GM23338 (cell line): ENCODE data around the gene SLC35F1. TPM values are rescaled to one million over a fixed set of nuclear protein-coding genes. Genes with fewer than 3 reads are reported as not detected.

ENCODE experiments used
- ATAC-seq: fragments of 200-7000 bp; cut with Tn5 transposase; 3 replicates; pipeline ENCODE4 v1.9.1; 2020
- DNase-seq: peaks from one replicate; pipeline ENCODE4 v3.0.0-alpha.2; 2015; ENCODE audit warnings: low spot score
- H2AFZ ChIP-seq: fragments of 200-600 bp; sonication (generic); 2 replicates; pipeline ENCODE4 v1.8.0; 2016; ENCODE audit warnings: antibody characterized with exemption, mild to moderate bottlenecking, moderate library complexity
- H3F3A ChIP-seq: fragments of 200-600 bp; sonication (generic); replicated peaks from 2 replicates; pipeline ENCODE4 v1.8.0; 2017; ENCODE audit warnings: antibody characterized with exemption, mixed run types, low read depth
- H3K27ac ChIP-seq: fragments of 200-600 bp; sonication (generic); 2 replicates; pipeline ENCODE4 v1.6.1; 2016; ENCODE audit warnings: low read depth
- H3K27me3 ChIP-seq: fragments of 200-600 bp; sonication (generic); 2 replicates; pipeline ENCODE4 v1.8.0; 2016; ENCODE audit warnings: mild to moderate bottlenecking, mixed run types, moderate library complexity; ENCODE audit not compliant: insufficient read depth
- H3K36me3 ChIP-seq: fragments of 200-600 bp; sonication (generic); 2 replicates; pipeline ENCODE4 v1.8.0; 2016; ENCODE audit warnings: mild to moderate bottlenecking; ENCODE audit not compliant: insufficient read depth
- H3K4me1 ChIP-seq: fragments of 200-600 bp; sonication (generic); 2 replicates; pipeline ENCODE4 v1.8.0; 2016; ENCODE audit warnings: mild to moderate bottlenecking, moderate library complexity; ENCODE audit not compliant: insufficient read depth
- H3K4me2 ChIP-seq: fragments of 200-600 bp; sonication (generic); 2 replicates; pipeline ENCODE4 v1.7.1; 2017; ENCODE audit warnings: mixed run types
- H3K4me3 ChIP-seq: fragments of 200-600 bp; sonication (generic); 2 replicates; pipeline ENCODE4 v1.6.1; 2016; ENCODE audit warnings: mixed run types
- H3K79me2 ChIP-seq: fragments of 200-600 bp; sonication (generic); replicated peaks from 2 replicates; pipeline ENCODE4 v1.8.0; 2017; ENCODE audit warnings: mild to moderate bottlenecking; ENCODE audit not compliant: insufficient read depth
- H3K9me2 ChIP-seq: fragments of 200-600 bp; sonication (generic); 2 replicates; pipeline ENCODE4 v1.8.0; 2017; ENCODE audit not compliant: insufficient read depth
- H4K20me1 ChIP-seq: fragments of 200-600 bp; sonication (generic); replicated peaks from 2 replicates; pipeline ENCODE4 v1.8.0; 2017; ENCODE audit warnings: mild to moderate bottlenecking; ENCODE audit not compliant: insufficient read depth
- H3K27ac Mint-ChIP-seq: 2 replicates; pipeline ENCODE4 v1.8.0; 2020; ENCODE audit warnings: inconsistent platforms, mild to moderate bottlenecking, moderate library complexity, mixed read lengths
- H3K27me3 Mint-ChIP-seq: 3 replicates; pipeline ENCODE4 v1.8.0; 2022; ENCODE audit warnings: low read depth, mild to moderate bottlenecking, moderate library complexity, mixed read lengths, inconsistent platforms; ENCODE audit not compliant: insufficient read depth, poor library complexity
- H3K36me3 Mint-ChIP-seq: 3 replicates; pipeline ENCODE4 v1.8.0; 2021; ENCODE audit warnings: low read depth, mild to moderate bottlenecking, inconsistent platforms, moderate library complexity, mixed read lengths
- H3K4me1 Mint-ChIP-seq: 3 replicates; pipeline ENCODE4 v1.8.0; 2020; ENCODE audit warnings: mild to moderate bottlenecking, inconsistent platforms, mixed read lengths
- H3K4me3 Mint-ChIP-seq: 3 replicates; pipeline ENCODE4 v1.8.0; 2021; ENCODE audit warnings: moderate library complexity, mild to moderate bottlenecking, inconsistent platforms, mixed read lengths
- H3K9me3 Mint-ChIP-seq: 3 replicates; pipeline ENCODE4 v1.8.0; 2020; ENCODE audit warnings: moderate library complexity, mild to moderate bottlenecking, inconsistent platforms, mixed read lengths
- NANOG ChIP-seq: IDR thresholded peaks from 2 replicates; pipeline ENCODE4 v1.6.1; 2016; ENCODE audit warnings: antibody characterized with exemption, borderline replicate concordance
- STAT1 ChIP-seq: IDR thresholded peaks from one replicate; pipeline ENCODE4 v1.6.1; 2016; ENCODE audit warnings: antibody characterized with exemption; ENCODE audit not compliant: unreplicated experiment
- ZNF114 ChIP-seq: fragments of 250-450 bp; sonication (Bioruptor Pico); IDR thresholded peaks from 2 replicates; pipeline ENCODE4 v1.5.0; 2020; ENCODE audit warnings: mild to moderate bottlenecking, moderate library complexity
- polyA plus RNA-seq: library from polyadenylated mRNA; unstranded; fragments of >200 nt; fragmentation: Nextera tagmentation; extraction: Ambion mirVana; gene quantifications from 2 replicates; pipeline ENCODE4 v1.2.1, GENCODE V29; 2016
- total RNA-seq: library from RNA; depleted of rRNA; stranded (reverse); fragments of >200 nt; shearing (Covaris generic); gene quantifications from 2 replicates; pipeline ENCODE4 v1.2.3, GENCODE V29; 2014
- TF ChIP-seq, protein P1 (sequence below): fragments of 250-450 bp; sonication (Bioruptor Pico); IDR thresholded peaks from 2 replicates; pipeline ENCODE4 v1.5.0; 2020; ENCODE audit warnings: mild to moderate bottlenecking, moderate library complexity
- TF ChIP-seq, protein P2 (sequence below), 2 experiments: fragments of 200-600 bp in 1 of 2; sonication (generic) in 1 of 2; conservative IDR thresholded peaks; 2 replicates each; pipeline versions ENCODE4 v1.5.1 to v1.6.1; 2016 to 2017; ENCODE audit warnings: antibody characterized with exemption in 2 of 2, low read depth in 2 of 2, mild to moderate bottlenecking in 2 of 2, moderate library complexity in 1 of 2
- TF ChIP-seq, protein P3 (sequence below): IDR thresholded peaks from 2 replicates; pipeline ENCODE4 v1.6.1; 2016; ENCODE audit warnings: antibody characterized with exemption
- TF ChIP-seq, protein P4 (sequence below): IDR thresholded peaks from one replicate; pipeline ENCODE4 v1.6.1; 2018; ENCODE audit warnings: antibody characterized with exemption; ENCODE audit not compliant: unreplicated experiment

SLC35F1 gene
- total and polyA plus RNA-seq, 2 experiments from 2014 or later, result 3.0 to 10.3 TPM

DNA sequence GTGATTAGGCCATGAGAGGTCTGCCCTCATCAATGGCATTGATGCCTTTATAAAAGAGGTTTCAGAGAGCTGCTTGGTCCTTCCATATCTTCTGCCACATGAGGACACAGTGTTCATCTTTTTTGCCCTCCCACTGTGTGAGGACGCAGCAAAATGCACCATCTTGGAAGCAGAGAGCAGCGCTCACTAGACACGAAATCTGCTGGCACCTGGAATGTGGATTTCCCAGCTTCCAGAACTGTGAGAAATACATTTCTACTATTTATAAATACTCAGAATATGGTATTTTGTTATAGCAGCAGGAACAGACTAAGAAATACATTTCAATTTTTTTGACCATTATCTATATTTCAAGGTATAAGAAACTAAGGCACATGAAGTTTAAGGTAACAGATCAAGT is 24.9 kb downstream of the SLC35F1 start (continued):
- TF ChIP-seq, protein P1, sequence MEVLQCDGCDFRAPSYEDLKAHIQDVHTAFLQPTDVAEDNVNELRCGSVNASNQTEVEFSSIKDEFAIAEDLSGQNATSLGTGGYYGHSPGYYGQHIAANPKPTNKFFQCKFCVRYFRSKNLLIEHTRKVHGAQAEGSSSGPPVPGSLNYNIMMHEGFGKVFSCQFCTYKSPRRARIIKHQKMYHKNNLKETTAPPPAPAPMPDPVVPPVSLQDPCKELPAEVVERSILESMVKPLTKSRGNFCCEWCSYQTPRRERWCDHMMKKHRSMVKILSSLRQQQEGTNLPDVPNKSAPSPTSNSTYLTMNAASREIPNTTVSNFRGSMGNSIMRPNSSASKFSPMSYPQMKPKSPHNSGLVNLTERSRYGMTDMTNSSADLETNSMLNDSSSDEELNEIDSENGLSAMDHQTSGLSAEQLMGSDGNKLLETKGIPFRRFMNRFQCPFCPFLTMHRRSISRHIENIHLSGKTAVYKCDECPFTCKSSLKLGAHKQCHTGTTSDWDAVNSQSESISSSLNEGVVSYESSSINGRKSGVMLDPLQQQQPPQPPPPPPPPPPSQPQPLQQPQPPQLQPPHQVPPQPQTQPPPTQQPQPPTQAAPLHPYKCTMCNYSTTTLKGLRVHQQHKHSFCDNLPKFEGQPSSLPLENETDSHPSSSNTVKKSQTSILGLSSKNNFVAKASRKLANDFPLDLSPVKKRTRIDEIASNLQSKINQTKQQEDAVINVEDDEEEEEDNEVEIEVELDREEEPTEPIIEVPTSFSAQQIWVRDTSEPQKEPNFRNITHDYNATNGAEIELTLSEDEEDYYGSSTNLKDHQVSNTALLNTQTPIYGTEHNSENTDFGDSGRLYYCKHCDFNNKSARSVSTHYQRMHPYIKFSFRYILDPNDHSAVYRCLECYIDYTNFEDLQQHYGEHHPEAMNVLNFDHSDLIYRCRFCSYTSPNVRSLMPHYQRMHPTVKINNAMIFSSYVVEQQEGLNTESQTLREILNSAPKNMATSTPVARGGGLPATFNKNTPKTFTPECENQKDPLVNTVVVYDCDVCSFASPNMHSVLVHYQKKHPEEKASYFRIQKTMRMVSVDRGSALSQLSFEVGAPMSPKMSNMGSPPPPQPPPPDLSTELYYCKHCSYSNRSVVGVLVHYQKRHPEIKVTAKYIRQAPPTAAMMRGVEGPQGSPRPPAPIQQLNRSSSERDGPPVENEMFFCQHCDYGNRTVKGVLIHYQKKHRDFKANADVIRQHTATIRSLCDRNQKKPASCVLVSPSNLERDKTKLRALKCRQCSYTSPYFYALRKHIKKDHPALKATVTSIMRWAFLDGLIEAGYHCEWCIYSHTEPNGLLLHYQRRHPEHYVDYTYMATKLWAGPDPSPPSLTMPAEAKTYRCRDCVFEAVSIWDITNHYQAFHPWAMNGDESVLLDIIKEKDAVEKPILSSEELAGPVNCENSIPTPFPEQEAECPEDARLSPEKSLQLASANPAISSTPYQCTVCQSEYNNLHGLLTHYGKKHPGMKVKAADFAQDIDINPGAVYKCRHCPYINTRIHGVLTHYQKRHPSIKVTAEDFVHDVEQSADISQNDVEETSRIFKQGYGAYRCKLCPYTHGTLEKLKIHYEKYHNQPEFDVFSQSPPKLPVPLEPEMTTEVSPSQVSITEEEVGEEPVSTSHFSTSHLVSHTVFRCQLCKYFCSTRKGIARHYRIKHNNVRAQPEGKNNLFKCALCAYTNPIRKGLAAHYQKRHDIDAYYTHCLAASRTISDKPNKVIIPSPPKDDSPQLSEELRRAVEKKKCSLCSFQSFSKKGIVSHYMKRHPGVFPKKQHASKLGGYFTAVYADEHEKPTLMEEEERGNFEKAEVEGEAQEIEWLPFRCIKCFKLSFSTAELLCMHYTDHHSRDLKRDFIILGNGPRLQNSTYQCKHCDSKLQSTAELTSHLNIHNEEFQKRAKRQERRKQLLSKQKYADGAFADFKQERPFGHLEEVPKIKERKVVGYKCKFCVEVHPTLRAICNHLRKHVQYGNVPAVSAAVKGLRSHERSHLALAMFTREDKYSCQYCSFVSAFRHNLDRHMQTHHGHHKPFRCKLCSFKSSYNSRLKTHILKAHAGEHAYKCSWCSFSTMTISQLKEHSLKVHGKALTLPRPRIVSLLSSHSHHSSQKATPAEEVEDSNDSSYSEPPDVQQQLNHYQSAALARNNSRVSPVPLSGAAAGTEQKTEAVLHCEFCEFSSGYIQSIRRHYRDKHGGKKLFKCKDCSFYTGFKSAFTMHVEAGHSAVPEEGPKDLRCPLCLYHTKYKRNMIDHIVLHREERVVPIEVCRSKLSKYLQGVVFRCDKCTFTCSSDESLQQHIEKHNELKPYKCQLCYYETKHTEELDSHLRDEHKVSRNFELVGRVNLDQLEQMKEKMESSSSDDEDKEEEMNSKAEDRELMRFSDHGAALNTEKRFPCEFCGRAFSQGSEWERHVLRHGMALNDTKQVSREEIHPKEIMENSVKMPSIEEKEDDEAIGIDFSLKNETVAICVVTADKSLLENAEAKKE (CRISPR knock-in tag), result no peak
- no peak for TF ChIP-seq NANOG

DNA sequence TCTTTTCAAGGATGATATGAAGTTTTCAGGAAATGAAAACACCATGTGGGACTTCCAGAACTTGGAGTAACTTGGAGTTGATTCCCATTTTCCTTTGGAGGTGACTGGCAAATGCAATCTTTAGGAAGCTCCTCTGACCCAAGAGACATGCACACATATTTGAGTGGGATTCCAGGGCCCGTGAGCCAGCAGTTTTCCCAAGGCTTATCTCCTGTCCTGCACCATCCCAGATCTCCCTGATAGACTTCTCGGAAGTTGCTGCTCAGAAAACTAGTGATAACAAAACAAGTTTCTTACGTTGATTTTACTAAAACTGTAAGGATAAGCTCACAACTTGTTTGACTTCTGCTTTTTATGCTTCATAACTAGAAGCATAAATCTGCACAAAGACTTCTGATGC is 25.6 kb downstream of the SLC35F1 start:
- H3K27ac ChIP-seq, result no peak overlapping the region
- H3F3A ChIP-seq, result no peaks in the 10 kb centered on the region
- no peak overlapping the region for H3K27ac Mint-ChIP-seq
- H3K4me1 Mint-ChIP-seq, result peaks cover 11% of the 10 kb centered on the region
- no peaks in the 10 kb centered on the region for H4K20me1 ChIP-seq
- TF ChIP-seq NANOG, result no peak
- no peaks in the 10 kb centered on the region for H3K79me2 ChIP-seq
- H3K9me2 ChIP-seq, result no peaks in the 10 kb centered on the region
- no peak overlapping the region for H3K4me2 ChIP-seq
- H3K9me3 Mint-ChIP-seq, result peaks cover 14% of the 10 kb centered on the region
- no peaks in the 10 kb centered on the region for H3K27me3 Mint-ChIP-seq
- no peak overlapping the region for H3K4me3 ChIP-seq
- H3K27me3 ChIP-seq, result no peaks in the 10 kb centered on the region
- no peak overlapping the region for H2AFZ ChIP-seq
- H3K36me3 Mint-ChIP-seq, result peaks cover 14% of the 10 kb centered on the region; the same call in 2 of the 3 replicates
- H3K4me3 Mint-ChIP-seq, result no peak overlapping the region
- DNase-seq (no peak), ATAC-seq (no peak)
- peaks cover 8% of the 10 kb centered on the region; the same call in 1 of the 2 replicates for H3K4me1 ChIP-seq
- peaks cover 4% of the 10 kb centered on the region for H3K36me3 ChIP-seq

DNA sequence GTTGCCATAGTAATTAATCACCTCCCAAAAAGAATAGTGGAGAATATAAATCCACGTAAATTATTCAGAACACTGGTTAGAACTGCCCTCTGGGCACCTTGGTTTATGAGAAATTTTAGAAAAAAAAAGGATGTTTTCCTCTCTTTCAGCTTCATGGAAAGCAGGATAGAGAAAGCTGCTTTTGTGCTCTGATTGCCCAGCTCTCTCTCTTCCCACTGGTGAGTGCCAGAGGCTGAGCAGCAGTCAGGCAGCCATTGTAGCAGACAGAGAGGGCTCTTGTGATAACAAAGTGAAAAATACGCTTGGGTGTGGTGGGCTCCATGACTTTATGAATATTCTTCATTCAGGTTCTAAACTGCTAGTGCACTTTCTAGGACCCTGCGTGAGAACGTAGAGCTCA is 26.4 kb downstream of the SLC35F1 start:
- DNase-seq, result no peak
- H3K36me3 ChIP-seq, result peaks cover 4% of the 10 kb centered on the region
- H3K27ac ChIP-seq, result no peak overlapping the region
- H3K79me2 ChIP-seq, result no peaks in the 10 kb centered on the region
- no peak overlapping the region for H2AFZ ChIP-seq
- Mint-ChIP-seq H3K27me3 (no peaks in the 10 kb centered on the region), H3K27ac (peak overlapping the region; percentile 67; the same call in 1 of the 2 replicates), H3K4me3 (no peak overlapping the region), H3K4me1 (peaks cover 19% of the 10 kb centered on the region), H3K9me3 (peaks cover 7% of the 10 kb centered on the region), H3K36me3 (peaks cover 7% of the 10 kb centered on the region; the same call in 2 of the 3 replicates)
- ATAC-seq, result no peak
- peaks cover 9% of the 10 kb centered on the region for H3K4me1 ChIP-seq
- H3K27me3 ChIP-seq, result no peaks in the 10 kb centered on the region
- H3K4me2 ChIP-seq, result no peak overlapping the region
- no peaks in the 10 kb centered on the region for H4K20me1 ChIP-seq
- no peaks in the 10 kb centered on the region for H3K9me2 ChIP-seq
- no peaks in the 10 kb centered on the region for H3F3A ChIP-seq
- H3K4me3 ChIP-seq, result no peak overlapping the region
- no peak for TF ChIP-seq STAT1
- TF ChIP-seq, protein P2, sequence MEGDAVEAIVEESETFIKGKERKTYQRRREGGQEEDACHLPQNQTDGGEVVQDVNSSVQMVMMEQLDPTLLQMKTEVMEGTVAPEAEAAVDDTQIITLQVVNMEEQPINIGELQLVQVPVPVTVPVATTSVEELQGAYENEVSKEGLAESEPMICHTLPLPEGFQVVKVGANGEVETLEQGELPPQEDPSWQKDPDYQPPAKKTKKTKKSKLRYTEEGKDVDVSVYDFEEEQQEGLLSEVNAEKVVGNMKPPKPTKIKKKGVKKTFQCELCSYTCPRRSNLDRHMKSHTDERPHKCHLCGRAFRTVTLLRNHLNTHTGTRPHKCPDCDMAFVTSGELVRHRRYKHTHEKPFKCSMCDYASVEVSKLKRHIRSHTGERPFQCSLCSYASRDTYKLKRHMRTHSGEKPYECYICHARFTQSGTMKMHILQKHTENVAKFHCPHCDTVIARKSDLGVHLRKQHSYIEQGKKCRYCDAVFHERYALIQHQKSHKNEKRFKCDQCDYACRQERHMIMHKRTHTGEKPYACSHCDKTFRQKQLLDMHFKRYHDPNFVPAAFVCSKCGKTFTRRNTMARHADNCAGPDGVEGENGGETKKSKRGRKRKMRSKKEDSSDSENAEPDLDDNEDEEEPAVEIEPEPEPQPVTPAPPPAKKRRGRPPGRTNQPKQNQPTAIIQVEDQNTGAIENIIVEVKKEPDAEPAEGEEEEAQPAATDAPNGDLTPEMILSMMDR (conservative IDR thresholded peaks at IDR 0.05; ENCODE audit: low read depth in 2 of 2), result no peak
- TF ChIP-seq, protein P3, sequence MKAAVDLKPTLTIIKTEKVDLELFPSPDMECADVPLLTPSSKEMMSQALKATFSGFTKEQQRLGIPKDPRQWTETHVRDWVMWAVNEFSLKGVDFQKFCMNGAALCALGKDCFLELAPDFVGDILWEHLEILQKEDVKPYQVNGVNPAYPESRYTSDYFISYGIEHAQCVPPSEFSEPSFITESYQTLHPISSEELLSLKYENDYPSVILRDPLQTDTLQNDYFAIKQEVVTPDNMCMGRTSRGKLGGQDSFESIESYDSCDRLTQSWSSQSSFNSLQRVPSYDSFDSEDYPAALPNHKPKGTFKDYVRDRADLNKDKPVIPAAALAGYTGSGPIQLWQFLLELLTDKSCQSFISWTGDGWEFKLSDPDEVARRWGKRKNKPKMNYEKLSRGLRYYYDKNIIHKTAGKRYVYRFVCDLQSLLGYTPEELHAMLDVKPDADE, result no peak
- TF ChIP-seq ZNF114 (CRISPR knock-in tag), result no peak
- TF ChIP-seq NANOG, result no peak
- TF ChIP-seq, protein P4, sequence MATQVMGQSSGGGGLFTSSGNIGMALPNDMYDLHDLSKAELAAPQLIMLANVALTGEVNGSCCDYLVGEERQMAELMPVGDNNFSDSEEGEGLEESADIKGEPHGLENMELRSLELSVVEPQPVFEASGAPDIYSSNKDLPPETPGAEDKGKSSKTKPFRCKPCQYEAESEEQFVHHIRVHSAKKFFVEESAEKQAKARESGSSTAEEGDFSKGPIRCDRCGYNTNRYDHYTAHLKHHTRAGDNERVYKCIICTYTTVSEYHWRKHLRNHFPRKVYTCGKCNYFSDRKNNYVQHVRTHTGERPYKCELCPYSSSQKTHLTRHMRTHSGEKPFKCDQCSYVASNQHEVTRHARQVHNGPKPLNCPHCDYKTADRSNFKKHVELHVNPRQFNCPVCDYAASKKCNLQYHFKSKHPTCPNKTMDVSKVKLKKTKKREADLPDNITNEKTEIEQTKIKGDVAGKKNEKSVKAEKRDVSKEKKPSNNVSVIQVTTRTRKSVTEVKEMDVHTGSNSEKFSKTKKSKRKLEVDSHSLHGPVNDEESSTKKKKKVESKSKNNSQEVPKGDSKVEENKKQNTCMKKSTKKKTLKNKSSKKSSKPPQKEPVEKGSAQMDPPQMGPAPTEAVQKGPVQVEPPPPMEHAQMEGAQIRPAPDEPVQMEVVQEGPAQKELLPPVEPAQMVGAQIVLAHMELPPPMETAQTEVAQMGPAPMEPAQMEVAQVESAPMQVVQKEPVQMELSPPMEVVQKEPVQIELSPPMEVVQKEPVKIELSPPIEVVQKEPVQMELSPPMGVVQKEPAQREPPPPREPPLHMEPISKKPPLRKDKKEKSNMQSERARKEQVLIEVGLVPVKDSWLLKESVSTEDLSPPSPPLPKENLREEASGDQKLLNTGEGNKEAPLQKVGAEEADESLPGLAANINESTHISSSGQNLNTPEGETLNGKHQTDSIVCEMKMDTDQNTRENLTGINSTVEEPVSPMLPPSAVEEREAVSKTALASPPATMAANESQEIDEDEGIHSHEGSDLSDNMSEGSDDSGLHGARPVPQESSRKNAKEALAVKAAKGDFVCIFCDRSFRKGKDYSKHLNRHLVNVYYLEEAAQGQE, result no peak
